DOHH2 (cell line): ENCODE measurements around the gene BRICD5.
"Not testable (repeated sequence)": the region's sequence is repeated elsewhere in the genome, so short reads cannot be mapped to it uniquely, and the experiment has no call there.

Source experiments
- H3F3A ChIP-seq: fragments of 200-600 bp; sonication (generic), shearing (Covaris generic); 2 replicates; pipeline ENCODE4 v1.6.0; 2016; ENCODE audit warnings: antibody characterized with exemption, mild to moderate bottlenecking; ENCODE audit not compliant: control insufficient read depth, insufficient read depth
- H3K27ac ChIP-seq: fragments of 200-600 bp; sonication (generic); 2 replicates; pipeline ENCODE4 v1.5.1; 2014; ENCODE audit warnings: low read depth, mild to moderate bottlenecking, low read length, moderate library complexity
- H3K27me3 ChIP-seq: fragments of 200-600 bp; sonication (generic); 2 replicates; pipeline ENCODE4 v1.6.1; 2014; ENCODE audit warnings: mild to moderate bottlenecking, low read length, mixed read lengths; ENCODE audit not compliant: control insufficient read depth
- H3K36me3 ChIP-seq: fragments of 200-600 bp; sonication (generic); 2 replicates; pipeline ENCODE4 v1.6.1; 2014; ENCODE audit warnings: mild to moderate bottlenecking, low read length, moderate library complexity, mixed read lengths; ENCODE audit not compliant: control insufficient read depth
- H3K4me1 ChIP-seq: fragments of 200-600 bp; sonication (generic); 2 replicates; pipeline ENCODE4 v1.6.1; 2014; ENCODE audit warnings: mild to moderate bottlenecking, low read length, mixed read lengths; ENCODE audit not compliant: control insufficient read depth
- H3K4me2 ChIP-seq: fragments of 200-600 bp; sonication (generic); 2 replicates; pipeline ENCODE4 v1.6.0; 2014; ENCODE audit warnings: mild to moderate bottlenecking, low read length, moderate library complexity
- H3K4me3 ChIP-seq: fragments of 200-600 bp; sonication (generic); 2 replicates; pipeline ENCODE4 v1.5.1; 2014; ENCODE audit warnings: mild to moderate bottlenecking, low read length, mixed read lengths
- H3K79me2 ChIP-seq: fragments of 200-600 bp; sonication (generic); 2 replicates; pipeline ENCODE4 v1.6.1; 2014; ENCODE audit warnings: mild to moderate bottlenecking, low read length, mixed read lengths; ENCODE audit not compliant: control insufficient read depth
- H3K9me2 ChIP-seq: fragments of 200-600 bp; sonication (generic); replicated peaks from 2 replicates; pipeline ENCODE4 v1.6.1; 2014; ENCODE audit warnings: mild to moderate bottlenecking, low read length, mixed read lengths; ENCODE audit not compliant: control insufficient read depth
- H3K9me3 ChIP-seq: fragments of 200-600 bp; sonication (generic); 2 replicates; pipeline ENCODE4 v1.6.1; 2014; ENCODE audit warnings: antibody characterized with exemption, low read length, mixed read lengths; ENCODE audit not compliant: control insufficient read depth, insufficient read depth
- H4K20me1 ChIP-seq: fragments of 200-600 bp; sonication (generic); 2 replicates; pipeline ENCODE4 v1.6.0; 2014; ENCODE audit warnings: low read depth, mild to moderate bottlenecking, antibody characterized with exemption, low read length, moderate library complexity; ENCODE audit not compliant: control insufficient read depth, insufficient read depth
- EZH2phosphoT487 ChIP-seq: fragments of 200-600 bp; sonication (generic); IDR thresholded peaks from 2 replicates; pipeline ENCODE4 v1.6.1; 2017; ENCODE audit warnings: borderline replicate concordance, mild to moderate bottlenecking, antibody characterized with exemption, low read length, moderate library complexity, mixed read lengths
- TF ChIP-seq, protein P1 (sequence below): fragments of 200-600 bp; sonication (generic); IDR thresholded peaks from one replicate; pipeline ENCODE4 v1.5.1; 2014; ENCODE audit warnings: antibody characterized with exemption, mild to moderate bottlenecking, low read depth, low read length; ENCODE audit not compliant: poor library complexity, severe bottlenecking

Gene BRICD5

DNA sequence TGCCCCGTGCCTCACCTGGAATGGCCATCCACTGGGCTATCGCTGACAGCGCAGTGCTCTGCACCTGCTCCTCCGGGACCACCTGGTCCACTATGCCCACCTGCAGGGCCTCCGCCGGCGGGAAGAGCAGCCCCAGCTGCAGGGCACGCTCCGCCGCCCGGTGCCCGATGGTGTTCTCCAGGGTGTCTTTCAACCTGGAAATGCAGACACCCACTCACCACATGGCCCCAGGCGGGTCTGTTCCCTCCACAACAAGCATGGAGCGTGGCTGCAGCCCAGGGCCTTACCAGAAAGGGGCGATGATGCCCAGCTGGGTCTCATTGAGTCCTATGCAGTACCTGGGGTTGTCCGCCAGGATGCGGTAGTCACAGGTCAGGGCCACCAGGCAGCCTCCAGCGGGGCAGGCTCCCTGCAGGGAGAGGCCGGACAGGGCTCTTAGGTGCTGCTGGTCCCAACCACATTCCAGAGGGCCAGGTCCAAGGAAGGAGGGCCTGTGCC is 32.4 kb upstream of the BRICD5 start:
- Histone ChIP-seq H3K9me2 (no peaks in the 10 kb centered on the region), H4K20me1 (no peaks in the 10 kb centered on the region), H3K36me3 (peaks cover 58% of the 10 kb centered on the region), H3K79me2 (peaks cover 1% of the 10 kb centered on the region; the same call in 1 of the 2 replicates), H3K4me1 (no peaks in the 10 kb centered on the region), H3K9me3 (no peaks in the 10 kb centered on the region), H3K4me3 (no peak overlapping the region), H3K4me2 (no peak overlapping the region), H3F3A (peaks cover 15% of the 10 kb centered on the region; the same call in 1 of the 2 replicates), H3K27ac (no peak overlapping the region), H3K27me3 (no peaks in the 10 kb centered on the region)
- TF ChIP-seq, protein P1, sequence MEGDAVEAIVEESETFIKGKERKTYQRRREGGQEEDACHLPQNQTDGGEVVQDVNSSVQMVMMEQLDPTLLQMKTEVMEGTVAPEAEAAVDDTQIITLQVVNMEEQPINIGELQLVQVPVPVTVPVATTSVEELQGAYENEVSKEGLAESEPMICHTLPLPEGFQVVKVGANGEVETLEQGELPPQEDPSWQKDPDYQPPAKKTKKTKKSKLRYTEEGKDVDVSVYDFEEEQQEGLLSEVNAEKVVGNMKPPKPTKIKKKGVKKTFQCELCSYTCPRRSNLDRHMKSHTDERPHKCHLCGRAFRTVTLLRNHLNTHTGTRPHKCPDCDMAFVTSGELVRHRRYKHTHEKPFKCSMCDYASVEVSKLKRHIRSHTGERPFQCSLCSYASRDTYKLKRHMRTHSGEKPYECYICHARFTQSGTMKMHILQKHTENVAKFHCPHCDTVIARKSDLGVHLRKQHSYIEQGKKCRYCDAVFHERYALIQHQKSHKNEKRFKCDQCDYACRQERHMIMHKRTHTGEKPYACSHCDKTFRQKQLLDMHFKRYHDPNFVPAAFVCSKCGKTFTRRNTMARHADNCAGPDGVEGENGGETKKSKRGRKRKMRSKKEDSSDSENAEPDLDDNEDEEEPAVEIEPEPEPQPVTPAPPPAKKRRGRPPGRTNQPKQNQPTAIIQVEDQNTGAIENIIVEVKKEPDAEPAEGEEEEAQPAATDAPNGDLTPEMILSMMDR, result no peak
- TF ChIP-seq EZH2phosphoT487, result no peak

DNA sequence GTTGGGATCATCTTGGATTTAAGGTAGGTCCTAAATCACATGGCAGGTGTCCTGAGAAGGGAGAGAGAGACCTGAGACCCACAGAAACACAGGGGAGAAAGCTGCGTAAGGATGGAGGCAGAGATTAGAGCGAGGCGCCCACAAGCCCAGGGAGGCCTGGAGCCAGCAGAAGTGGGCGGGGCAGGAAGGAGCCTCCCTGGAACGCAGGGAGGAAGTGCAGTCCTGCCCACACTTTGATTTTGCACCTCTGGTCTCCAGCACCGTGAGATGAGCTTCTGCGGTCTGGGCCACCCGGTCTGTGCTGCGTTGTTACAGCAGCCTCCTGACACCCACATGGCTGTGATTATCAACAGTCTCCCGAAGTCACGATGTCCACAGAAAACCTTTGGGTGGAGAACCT is 31.9 kb upstream of the BRICD5 start:
- no peaks in the 10 kb centered on the region for H3K79me2 ChIP-seq

DNA sequence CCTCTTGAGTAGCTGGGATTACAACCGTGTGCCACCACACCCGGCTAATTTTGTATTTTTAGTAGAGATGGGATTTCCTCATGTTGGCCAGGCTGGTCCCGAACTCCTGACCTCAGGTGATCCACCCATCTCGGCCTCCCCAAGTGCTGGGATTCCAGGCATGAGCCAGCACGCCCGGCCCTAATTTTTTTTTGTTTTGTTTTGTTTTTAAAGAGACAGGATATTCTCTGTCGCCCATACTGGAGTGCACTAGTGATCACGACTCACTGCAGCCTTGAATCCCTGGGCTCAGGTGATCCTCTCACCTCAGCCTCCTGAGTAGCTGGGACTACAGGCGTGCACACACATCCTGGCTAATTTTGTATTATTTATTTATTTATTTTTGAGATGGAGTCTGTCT is 29.7 kb upstream of the BRICD5 start:
- H3K4me1 ChIP-seq, H3K9me3 ChIP-seq, H3K27ac ChIP-seq, H4K20me1 ChIP-seq, H3K9me2 ChIP-seq, H3K79me2 ChIP-seq, H3K4me3 ChIP-seq, H3K4me2 ChIP-seq, H3K27me3 ChIP-seq: not testable (repeated sequence)
- Histone ChIP-seq H3F3A (peaks cover 15% of the 10 kb centered on the region; the same call in 1 of the 2 replicates), H3K36me3 (peaks cover 51% of the 10 kb centered on the region)

More for the DNA sequence above, 31.9 kb upstream of the BRICD5 start:
- Histone ChIP-seq H3K27ac (no peak overlapping the region), H3K27me3 (no peaks in the 10 kb centered on the region), H3K4me1 (no peaks in the 10 kb centered on the region), H3F3A (peaks cover 15% of the 10 kb centered on the region; the same call in 1 of the 2 replicates), H3K9me3 (no peaks in the 10 kb centered on the region), H3K36me3 (peaks cover 58% of the 10 kb centered on the region), H3K4me3 (no peak overlapping the region), H3K9me2 (no peaks in the 10 kb centered on the region), H4K20me1 (no peaks in the 10 kb centered on the region), H3K4me2 (no peak overlapping the region)
- no peak for TF ChIP-seq EZH2phosphoT487
- TF ChIP-seq, protein P1, result no peak

DNA sequence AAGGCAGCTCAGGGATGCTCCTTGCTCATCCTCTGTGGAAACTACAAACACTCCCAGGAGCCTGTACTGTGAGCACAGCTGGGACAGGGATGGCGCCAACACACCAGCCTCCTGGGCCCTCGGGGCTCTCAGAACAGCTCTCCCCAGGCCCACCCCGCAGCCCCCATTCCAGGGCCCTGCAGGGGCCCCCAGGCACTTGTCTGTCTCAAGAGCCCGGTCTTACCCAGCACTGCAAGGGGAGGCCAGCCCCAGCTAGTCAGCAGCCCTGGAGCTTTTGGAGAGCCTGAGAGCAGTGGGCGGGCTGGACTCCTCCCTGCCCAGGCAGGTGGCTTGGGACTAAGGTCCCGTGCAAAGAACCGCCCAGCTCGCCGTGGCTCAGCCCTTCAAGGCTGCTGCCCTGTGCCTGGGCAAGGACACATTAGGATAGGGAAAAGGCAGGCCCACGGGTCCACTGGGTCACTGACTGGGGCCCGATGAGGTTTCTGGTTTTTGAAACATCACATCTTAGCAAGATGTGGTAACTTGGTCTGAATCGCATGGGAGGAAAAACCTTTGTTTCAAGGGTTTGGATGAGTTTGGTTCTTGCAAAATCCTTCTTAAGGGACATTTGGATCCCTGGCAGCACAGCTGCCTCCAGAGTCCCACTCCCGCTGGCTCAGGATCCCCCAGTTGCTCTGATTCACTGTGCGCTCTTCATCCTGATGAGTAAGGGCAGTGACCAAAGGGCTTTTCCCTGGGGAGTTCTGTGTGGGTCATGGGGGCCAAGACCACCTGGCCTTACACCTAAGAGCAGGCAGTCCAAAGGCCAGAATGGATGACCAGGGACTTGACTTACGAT is 28.4 kb upstream of the BRICD5 start:
- H3K4me1 ChIP-seq, result no peaks in the 10 kb centered on the region
- no peaks in the 10 kb centered on the region for H4K20me1 ChIP-seq
- peaks cover 15% of the 10 kb centered on the region; the same call in 1 of the 2 replicates for H3F3A ChIP-seq
- H3K36me3 ChIP-seq, result peaks cover 49% of the 10 kb centered on the region
- no peak overlapping the region for H3K27ac ChIP-seq
- no peak overlapping the region for H3K4me3 ChIP-seq
- no peaks in the 10 kb centered on the region for H3K27me3 ChIP-seq
- no peaks in the 10 kb centered on the region for H3K9me3 ChIP-seq
- H3K4me2 ChIP-seq, result no peak overlapping the region
- TF ChIP-seq EZH2phosphoT487, result no peak
- TF ChIP-seq, protein P1, result no peak
- H3K79me2 ChIP-seq, result no peaks in the 10 kb centered on the region
- H3K9me2 ChIP-seq, result no peaks in the 10 kb centered on the region
